MCF 10A (cell line): Measurements from ENCODE around the gene TKFC. TPM values are rescaled to one million over a fixed set of nuclear protein-coding genes. Genes with fewer than 3 reads are reported as not detected.

Experiments used
- BruUV-seq: library from RNA; stranded (reverse); fragments of 400-500 nt; replicated peaks from 2 replicates; lab custom pipeline; 2021; lab: Mats Ljungman, UMichigan
- CTCF ChIA-PET: fragments of 300-600 bp; sonication (Branson Sonifier 250); formaldehyde crosslinking; extraction: SDS; loops from one replicate; lab custom pipeline; 2021; ENCODE audit warnings: antibody characterized with exemption, inconsistent platforms; lab: Yijun Ruan, JAX
- POLR2A ChIA-PET: fragments of 300-600, 350-650 bp; sonication (Branson Sonifier 250); formaldehyde crosslinking; extraction: SDS; loops from one replicate; lab custom pipeline; 2020; ENCODE audit warnings: antibody characterized with exemption, inconsistent platforms; lab: Yijun Ruan, JAX
- DNase-seq: peaks from one replicate; pipeline ENCODE4 v3.0.0-alpha.2; 2018; ENCODE audit not compliant: unreplicated experiment
- H3K27ac Mint-ChIP-seq: one replicate; pipeline ENCODE4 v1.8.0; 2022; ENCODE audit warnings: mild to moderate bottlenecking, low read depth, mixed read lengths; ENCODE audit not compliant: unreplicated experiment
- H3K27me3 Mint-ChIP-seq: one replicate; pipeline ENCODE4 v1.8.0; 2022; ENCODE audit warnings: mixed read lengths; ENCODE audit not compliant: insufficient read depth, unreplicated experiment
- H3K36me3 Mint-ChIP-seq: one replicate; pipeline ENCODE4 v1.8.0; 2022; ENCODE audit warnings: mild to moderate bottlenecking, moderate library complexity, mixed read lengths; ENCODE audit not compliant: insufficient read depth, unreplicated experiment
- H3K4me1 Mint-ChIP-seq: one replicate; pipeline ENCODE4 v1.8.0; 2022; ENCODE audit warnings: mixed read lengths; ENCODE audit not compliant: insufficient read depth, unreplicated experiment
- H3K4me3 Mint-ChIP-seq: one replicate; pipeline ENCODE4 v1.8.0; 2022; ENCODE audit warnings: mild to moderate bottlenecking, moderate library complexity, mixed read lengths; ENCODE audit not compliant: unreplicated experiment
- H3K9me3 Mint-ChIP-seq: one replicate; pipeline ENCODE4 v1.8.0; 2022; ENCODE audit warnings: mixed read lengths; ENCODE audit not compliant: unreplicated experiment
- CTCF ChIP-seq: fragments of 200-600 bp; IDR thresholded peaks from one replicate; pipeline ENCODE4 v1.8.0; 2022; ENCODE audit warnings: antibody characterized with exemption, mild to moderate bottlenecking; ENCODE audit not compliant: unreplicated experiment
- intact Hi-C: fragments of 100-400 bp; cut with micrococcal nuclease; formaldehyde crosslinking; loops from 2 replicates; pipeline ENCODE4 v1.14.1; 2022
- total RNA-seq: library from RNA; stranded (reverse); gene quantifications from 2 replicates; pipeline ENCODE4 v1.2.3, GENCODE V29; 2022

Gene TKFC
- total RNA-seq, 1 experiment from 2014 or later, result 93.7 TPM

- intact Hi-C loops, result no loop called here
- H3K36me3 Mint-ChIP-seq, result peaks cover 66% of the 10 kb centered on the region
- peaks cover 22% of the 10 kb centered on the region for H3K4me1 Mint-ChIP-seq
- H3K9me3 Mint-ChIP-seq, result no peaks in the 10 kb centered on the region
- BruUV-seq, result no TSS peak
- peak; percentile 96 for DNase-seq
- ChIA-PET POLR2A (interaction anchor here (0.5 to 13.7 kb wide), 19 partner anchors 8 to 1338 kb away, joined by 3 to 429 read pairs (median 6); partner anchors contain the start of genes CPSF7, CYB561A3, DDB1 and GNG3), CTCF (interaction anchor here (0.6 to 22.4 kb wide), 8 partner anchors 9 to 691 kb away, joined by 3 to 294 read pairs (median 4); no protein-coding TSS in a partner anchor)
- TF ChIP-seq CTCF, result no peak
- peak overlapping the region; percentile 99 for H3K27ac Mint-ChIP-seq
- H3K4me3 Mint-ChIP-seq, result peak overlapping the region; percentile 41
- no peaks in the 10 kb centered on the region for H3K27me3 Mint-ChIP-seq
Observed at GRCh38 chr11:61369372-61370348, 36.6 kb downstream of the TKFC start.

GRCh38 chr11:61370349-61371005 lies 37.4 kb downstream of the TKFC start:
- peaks cover 22% of the 10 kb centered on the region for H3K4me1 Mint-ChIP-seq
- peak overlapping the region; percentile 41 for H3K4me3 Mint-ChIP-seq
- no peak for DNase-seq
- ChIA-PET POLR2A (interaction anchor here (0.6 to 13.7 kb wide), 13 partner anchors 9 to 74 kb away, joined by 3 to 429 read pairs (median 9); partner anchors contain the start of genes CPSF7, CYB561A3, DDB1 and SDHAF2), CTCF (interaction anchor here (7.3 to 22.4 kb wide), 2 partner anchors 13 to 34 kb away, joined by 80 to 294 read pairs; no protein-coding TSS in a partner anchor)
- BruUV-seq, result no TSS peak
- H3K27me3 Mint-ChIP-seq, result no peaks in the 10 kb centered on the region
- H3K36me3 Mint-ChIP-seq, result peaks cover 57% of the 10 kb centered on the region
- peak overlapping the region; percentile 99 for H3K27ac Mint-ChIP-seq
- intact Hi-C loops, result no loop called here
- H3K9me3 Mint-ChIP-seq, result no peaks in the 10 kb centered on the region
- no peak for TF ChIP-seq CTCF

- TF ChIP-seq CTCF, result no peak
- H3K4me3 Mint-ChIP-seq, result no peak overlapping the region
- CTCF ChIA-PET, result interaction anchor here (22.4 kb wide), 1 partner anchor 11 kb away, joined by 294 read pairs; no protein-coding TSS in a partner anchor
- DNase-seq, result no peak
- H3K4me1 Mint-ChIP-seq, result peaks cover 24% of the 10 kb centered on the region
- peaks cover 40% of the 10 kb centered on the region for H3K36me3 Mint-ChIP-seq
- BruUV-seq, result no TSS peak
- no peak overlapping the region for H3K27ac Mint-ChIP-seq
- H3K9me3 Mint-ChIP-seq, result no peaks in the 10 kb centered on the region
- H3K27me3 Mint-ChIP-seq, result no peaks in the 10 kb centered on the region
- POLR2A ChIA-PET, result interaction anchor here (0.6 to 13.7 kb wide), 3 partner anchors 9 to 469 kb away, joined by 3 to 429 read pairs (median 66); partner anchors contain the start of genes CYB561A3 and TMEM138
- intact Hi-C loops, result no loop called here
Observed at GRCh38 chr11:61372659-61373420, 39.8 kb downstream of the TKFC start.
